Esophagus squamous epithelium (tissue), 4 donors: ENCODE measurements around the gene ABCA6.

Experiments
- CTCF ChIP-seq, 6 experiments: fragments of 450-650 bp in 4 of 6; fragments of 200-600 bp in 2 of 6; sonication (generic) in 2 of 6; IDR thresholded peaks; one replicate each; pipeline ENCODE4 v1.5.1; 2016 to 2019; ENCODE audit warnings: antibody characterized with exemption in 6 of 6, mild to moderate bottlenecking in 4 of 6, moderate library complexity in 4 of 6
- POLR2A ChIP-seq, 4 donors: fragments of 450-650 bp; IDR thresholded peaks; one replicate each; pipeline ENCODE4 v1.6.1; 2017; ENCODE audit warnings: antibody characterized with exemption in 4 of 4, mild to moderate bottlenecking in 4 of 4, moderate library complexity in 3 of 4

GRCh38 chr17:69093279-69093789 lies 48.4 kb downstream of the ABCA6 start:
- TF ChIP-seq CTCF (IDR thresholded peaks at IDR 0.05) (no peak), POLR2A (IDR thresholded peaks at IDR 0.05) (no peak)
